NB4 (cell line): ENCODE results near the gene GRID2.

Experiments used
- TF ChIP-seq, protein P1 (sequence below): IDR thresholded peaks from one replicate; pipeline ENCODE4 v1.5.1; 2012; ENCODE audit warnings: low read depth, low read length
- TF ChIP-seq, protein P2 (sequence below): IDR thresholded peaks from 2 replicates; pipeline ENCODE4 v1.6.1; 2011; ENCODE audit warnings: low read depth, low read length

DNA sequence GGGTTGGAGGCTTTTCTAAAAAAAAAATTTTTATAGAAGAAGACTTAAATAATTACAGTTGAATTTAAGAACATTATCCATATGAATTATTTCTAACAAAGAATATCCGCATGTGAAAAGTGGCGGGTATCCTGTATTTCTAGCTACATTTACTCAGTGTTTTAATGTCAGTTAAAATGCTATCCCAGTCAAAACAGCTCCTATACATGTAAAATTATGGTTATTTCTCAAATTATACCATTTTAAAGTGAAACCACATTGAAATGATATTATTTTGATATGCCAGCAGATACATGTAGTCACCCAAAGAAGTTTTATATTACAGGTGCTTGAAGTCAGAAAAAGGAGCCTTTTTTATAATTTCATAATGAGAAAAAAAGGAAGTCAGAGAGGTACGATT lies 1356.3 kb downstream of the GRID2 start:
- TF ChIP-seq, protein P1, sequence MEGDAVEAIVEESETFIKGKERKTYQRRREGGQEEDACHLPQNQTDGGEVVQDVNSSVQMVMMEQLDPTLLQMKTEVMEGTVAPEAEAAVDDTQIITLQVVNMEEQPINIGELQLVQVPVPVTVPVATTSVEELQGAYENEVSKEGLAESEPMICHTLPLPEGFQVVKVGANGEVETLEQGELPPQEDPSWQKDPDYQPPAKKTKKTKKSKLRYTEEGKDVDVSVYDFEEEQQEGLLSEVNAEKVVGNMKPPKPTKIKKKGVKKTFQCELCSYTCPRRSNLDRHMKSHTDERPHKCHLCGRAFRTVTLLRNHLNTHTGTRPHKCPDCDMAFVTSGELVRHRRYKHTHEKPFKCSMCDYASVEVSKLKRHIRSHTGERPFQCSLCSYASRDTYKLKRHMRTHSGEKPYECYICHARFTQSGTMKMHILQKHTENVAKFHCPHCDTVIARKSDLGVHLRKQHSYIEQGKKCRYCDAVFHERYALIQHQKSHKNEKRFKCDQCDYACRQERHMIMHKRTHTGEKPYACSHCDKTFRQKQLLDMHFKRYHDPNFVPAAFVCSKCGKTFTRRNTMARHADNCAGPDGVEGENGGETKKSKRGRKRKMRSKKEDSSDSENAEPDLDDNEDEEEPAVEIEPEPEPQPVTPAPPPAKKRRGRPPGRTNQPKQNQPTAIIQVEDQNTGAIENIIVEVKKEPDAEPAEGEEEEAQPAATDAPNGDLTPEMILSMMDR: no peak
- TF ChIP-seq, protein P2, sequence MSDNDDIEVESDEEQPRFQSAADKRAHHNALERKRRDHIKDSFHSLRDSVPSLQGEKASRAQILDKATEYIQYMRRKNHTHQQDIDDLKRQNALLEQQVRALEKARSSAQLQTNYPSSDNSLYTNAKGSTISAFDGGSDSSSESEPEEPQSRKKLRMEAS: no peak
